ENCODE data around the gene MXI1.

- TF ChIP-seq CTCF (IDR thresholded peaks at IDR 0.05) (no peak), POLR2A (IDR thresholded peaks at IDR 0.05) (no peak)
Measured at GRCh38 chr10:110275128-110275729, 67.8 kb downstream of the MXI1 start.

All from uterus (tissue), 2 donors.